Inflammatory macrophage (primary cell): ENCODE measurements around the gene MAMDC4.

Experiments
- DNase-seq, 2 donors: peaks; one replicate each; pipeline ENCODE4 v3.0.0-alpha.2; 2020 to 2022

MAMDC4 gene

GRCh38 chr9:136896027-136896426 lies 43.9 kb downstream of the MAMDC4 start:
- no peak for DNase-seq

GRCh38 chr9:136898483-136899100 lies 46.4 kb downstream of the MAMDC4 start:
- DNase-seq, result no peak

GRCh38 chr9:136899196-136899595 lies 47.0 kb downstream of the MAMDC4 start:
- DNase-seq, result no peak

GRCh38 chr9:136900556-136900955 lies 48.4 kb downstream of the MAMDC4 start:
- DNase-seq, result no peak

- DNase-seq, result no peak
Measured at GRCh38 chr9:136900988-136901515, 48.9 kb downstream of the MAMDC4 start.

GRCh38 chr9:136901516-136902258 lies 49.5 kb downstream of the MAMDC4 start:
- peak in 1 of 2 donors; percentile 36 for DNase-seq

GRCh38 chr9:136902259-136902821 lies 50.2 kb downstream of the MAMDC4 start:
- peak in 1 of 2 donors; percentile 44 for DNase-seq

GRCh38 chr9:136903041-136903554 lies 51.0 kb downstream of the MAMDC4 start:
- DNase-seq, result no peak

GRCh38 chr9:136906266-136906665 lies 54.1 kb downstream of the MAMDC4 start:
- no peak for DNase-seq

GRCh38 chr9:136907011-136907914 lies 55.1 kb downstream of the MAMDC4 start:
- no peak for DNase-seq
